CD4-positive, alpha-beta T cell (primary cell): ENCODE results near the gene KDM2B. TPM values are rescaled to one million over a fixed set of nuclear protein-coding genes. Genes with fewer than 3 reads are reported as not detected.

ENCODE experiments used
- ATAC-seq: fragments of 200-7000 bp; cut with Tn5 transposase; one replicate; pipeline ENCODE4 v1.10.0; 2022; ENCODE audit warnings: mild to moderate bottlenecking; ENCODE audit not compliant: poor library complexity
- CTCF ChIA-PET: fragments of 350-600 bp; sonication (Branson Sonifier 250); formaldehyde crosslinking; loops from one replicate; lab custom pipeline; 2021; ENCODE audit warnings: antibody characterized with exemption, inconsistent platforms; lab: Charles Lee
- POLR2A ChIA-PET: fragments of 350-600 bp; sonication (Branson Sonifier 250); formaldehyde crosslinking; loops from one replicate; lab custom pipeline; 2021; ENCODE audit warnings: antibody characterized with exemption, inconsistent platforms; lab: Charles Lee
- DNase-seq, 14 experiments: peaks; one replicate each; pipeline ENCODE4 v3.0.0-alpha.2; 2013 to 2020; ENCODE audit warnings: mixed read lengths in 2 of 14
- H3K27ac ChIP-seq, 2 donors: one replicate each; pipeline versions ENCODE4 v1.5.1 to v1.7.0; 2013; ENCODE audit warnings: low read length in 2 of 2, low read depth in 1 of 2, mild to moderate bottlenecking in 1 of 2
- H3K27me3 ChIP-seq, 2 experiments: 1 replicate in 1 of 2; 2 replicates in 1 of 2; pipeline versions ENCODE4 v1.6.1 to v1.7.0; 2013; ENCODE audit warnings: low read length in 2 of 2, control low read depth in 1 of 2, mild to moderate bottlenecking in 1 of 2, moderate library complexity in 1 of 2; ENCODE audit not compliant: insufficient read depth in 2 of 2, control insufficient read depth in 1 of 2
- H3K36me3 ChIP-seq: one replicate; pipeline ENCODE4 v1.6.1; 2013; ENCODE audit warnings: low read length, control low read depth; ENCODE audit not compliant: insufficient read depth
- H3K4me1 ChIP-seq: one replicate; pipeline ENCODE4 v1.6.1; 2013; ENCODE audit warnings: low read length, control low read depth; ENCODE audit not compliant: insufficient read depth
- H3K4me3 ChIP-seq: one replicate; pipeline ENCODE4 v1.5.1; 2013; ENCODE audit warnings: mild to moderate bottlenecking, low read length, moderate library complexity
- H3K9me3 ChIP-seq, 2 experiments: 1 replicate in 1 of 2; 2 replicates in 1 of 2; pipeline versions ENCODE4 v1.6.1 to v1.7.0; 2013; ENCODE audit warnings: low read length in 2 of 2, mild to moderate bottlenecking in 2 of 2, control low read depth in 1 of 2, moderate library complexity in 1 of 2; ENCODE audit not compliant: control insufficient read depth in 1 of 2, insufficient read depth in 1 of 2
- H3K27ac Mint-ChIP-seq: one replicate; pipeline ENCODE4 v1.8.0; 2020; ENCODE audit warnings: mixed read lengths
- H3K27me3 Mint-ChIP-seq: one replicate; pipeline ENCODE4 v1.8.0; 2021; ENCODE audit warnings: mixed read lengths
- H3K36me3 Mint-ChIP-seq: one replicate; pipeline ENCODE4 v1.8.0; 2021; ENCODE audit warnings: low read depth, mixed read lengths
- H3K4me1 Mint-ChIP-seq: one replicate; pipeline ENCODE4 v1.8.0; 2021; ENCODE audit warnings: low read depth, mixed read lengths
- H3K4me3 Mint-ChIP-seq: one replicate; pipeline ENCODE4 v1.8.0; 2020; ENCODE audit warnings: mild to moderate bottlenecking, mixed read lengths
- H3K9me3 Mint-ChIP-seq: one replicate; pipeline ENCODE4 v1.8.0; 2020; ENCODE audit warnings: mixed read lengths
- intact Hi-C, 2 experiments: fragments of 100-400 bp; cut with DNase I in 1 of 2; cut with micrococcal nuclease in 1 of 2; formaldehyde crosslinking; loops; one replicate each; pipeline versions ENCODE4 v1.15.1 to v1.9.0; 2023 to 2025; cut with DNase I, micrococcal nuclease
- total RNA-seq, 174 experiments: library from RNA in 2 of 174; stranded (reverse) in 2 of 174; gene quantifications; one replicate each; pipeline ENCODE4 v1.2.3 and lab custom pipeline; 2021 to 2026
- TF ChIP-seq, protein P1 (sequence below): fragments of 200-600 bp; IDR thresholded peaks from one replicate; pipeline ENCODE4 v1.8.0; 2022; ENCODE audit warnings: antibody characterized with exemption, mild to moderate bottlenecking

Gene KDM2B
- total RNA-seq, 2 experiments from 2014 or later: 60.4 to 62.6 TPM

DNA sequence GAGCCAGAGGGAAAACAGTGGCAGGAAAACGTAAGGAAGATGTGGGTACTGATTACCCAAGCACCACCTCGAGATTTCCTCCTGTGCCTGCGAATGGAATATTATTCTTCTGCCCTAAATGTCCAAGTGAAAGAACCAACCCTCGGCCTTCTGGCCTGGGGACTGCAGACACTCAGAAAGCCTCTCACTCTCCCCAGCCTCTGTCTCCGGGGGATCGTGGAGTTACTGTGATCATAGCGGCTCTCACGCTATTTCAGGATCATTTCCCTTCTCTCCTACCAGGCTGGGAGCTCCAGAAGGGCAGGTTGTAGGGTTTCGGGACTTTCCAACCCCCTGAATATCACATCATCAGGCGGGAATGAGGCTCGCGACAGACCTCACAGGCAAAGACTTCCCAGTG, 68.9 kb downstream of the KDM2B start:
- Histone ChIP-seq H3K27ac (no peak overlapping the region), H3K9me3 (no peaks in the 10 kb centered on the region), H3K4me1 (peaks cover 11% of the 10 kb centered on the region), H3K27me3 (no peaks in the 10 kb centered on the region), H3K4me3 (no peak overlapping the region), H3K36me3 (peaks cover 47% of the 10 kb centered on the region)
- Mint-ChIP-seq H3K27me3 (no peaks in the 10 kb centered on the region), H3K36me3 (peaks cover 56% of the 10 kb centered on the region), H3K4me1 (peaks cover 6% of the 10 kb centered on the region), H3K4me3 (no peak overlapping the region), H3K27ac (no peak overlapping the region), H3K9me3 (no peaks in the 10 kb centered on the region)
- ChIA-PET POLR2A (no interaction called here), CTCF (no interaction called here)
- TF ChIP-seq, protein P1, sequence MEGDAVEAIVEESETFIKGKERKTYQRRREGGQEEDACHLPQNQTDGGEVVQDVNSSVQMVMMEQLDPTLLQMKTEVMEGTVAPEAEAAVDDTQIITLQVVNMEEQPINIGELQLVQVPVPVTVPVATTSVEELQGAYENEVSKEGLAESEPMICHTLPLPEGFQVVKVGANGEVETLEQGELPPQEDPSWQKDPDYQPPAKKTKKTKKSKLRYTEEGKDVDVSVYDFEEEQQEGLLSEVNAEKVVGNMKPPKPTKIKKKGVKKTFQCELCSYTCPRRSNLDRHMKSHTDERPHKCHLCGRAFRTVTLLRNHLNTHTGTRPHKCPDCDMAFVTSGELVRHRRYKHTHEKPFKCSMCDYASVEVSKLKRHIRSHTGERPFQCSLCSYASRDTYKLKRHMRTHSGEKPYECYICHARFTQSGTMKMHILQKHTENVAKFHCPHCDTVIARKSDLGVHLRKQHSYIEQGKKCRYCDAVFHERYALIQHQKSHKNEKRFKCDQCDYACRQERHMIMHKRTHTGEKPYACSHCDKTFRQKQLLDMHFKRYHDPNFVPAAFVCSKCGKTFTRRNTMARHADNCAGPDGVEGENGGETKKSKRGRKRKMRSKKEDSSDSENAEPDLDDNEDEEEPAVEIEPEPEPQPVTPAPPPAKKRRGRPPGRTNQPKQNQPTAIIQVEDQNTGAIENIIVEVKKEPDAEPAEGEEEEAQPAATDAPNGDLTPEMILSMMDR: no peak
- no peak for DNase-seq
- intact Hi-C loops: no loop called here
- ATAC-seq: no peak

DNA sequence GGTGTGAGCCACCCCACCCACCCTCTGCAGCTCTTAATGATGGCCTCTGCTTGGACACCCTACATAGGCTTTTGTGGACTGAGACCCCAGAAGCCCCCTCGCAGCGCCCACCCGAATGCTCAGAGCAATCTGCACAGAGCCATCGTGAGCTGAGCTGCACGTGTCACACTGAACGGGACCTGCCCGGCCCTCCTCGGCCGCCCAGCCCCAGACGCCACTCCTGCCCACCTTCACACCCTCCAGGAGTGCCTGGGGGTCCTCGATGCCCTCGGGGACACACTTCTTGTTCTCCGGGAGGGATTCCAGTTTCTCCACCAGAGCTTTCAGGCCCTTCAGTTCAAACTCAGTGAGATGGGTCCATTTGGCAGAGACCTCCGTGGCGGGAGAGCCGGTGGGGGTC, 71.5 kb downstream of the KDM2B start:
- peak in 1 of 14 experiments; percentile 11 for DNase-seq
- Mint-ChIP-seq H3K27me3 (no peaks in the 10 kb centered on the region), H3K4me1 (peaks cover 9% of the 10 kb centered on the region), H3K9me3 (no peaks in the 10 kb centered on the region), H3K27ac (no peak overlapping the region), H3K4me3 (no peak overlapping the region), H3K36me3 (peaks cover 63% of the 10 kb centered on the region)
- intact Hi-C loops: loop anchor here in 1 of 2 experiments (10.0 kb wide), 1 partner anchor 65 kb away; no protein-coding TSS in a partner anchor
- POLR2A ChIA-PET: no interaction called here
- ATAC-seq: no peak
- Histone ChIP-seq H3K4me3 (no peak overlapping the region), H3K36me3 (peaks cover 37% of the 10 kb centered on the region), H3K27ac (no peak overlapping the region), H3K4me1 (peaks cover 5% of the 10 kb centered on the region), H3K9me3 (no peaks in the 10 kb centered on the region), H3K27me3 (no peaks in the 10 kb centered on the region)
- CTCF ChIA-PET: no interaction called here
- TF ChIP-seq, protein P1: no peak

DNA sequence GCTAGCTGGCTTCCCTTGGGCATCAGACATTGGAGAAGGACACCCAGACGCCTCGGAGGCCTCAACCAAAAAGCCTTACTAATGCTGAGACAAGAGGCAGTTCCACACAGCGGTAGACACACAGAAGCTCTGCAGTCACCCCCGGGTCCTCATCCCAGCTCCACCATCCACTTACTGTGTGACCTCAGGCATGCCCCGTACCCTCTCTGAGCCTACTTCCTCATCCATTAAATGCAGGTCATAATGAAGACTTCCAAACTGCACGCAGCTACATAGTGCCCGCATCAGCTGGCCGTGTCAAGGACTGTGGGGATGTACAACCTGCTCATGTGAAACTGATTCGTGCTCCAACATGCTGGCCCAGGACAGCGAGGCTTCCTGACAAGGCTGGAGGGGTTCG, 72.3 kb downstream of the KDM2B start:
- Histone ChIP-seq H3K4me1 (no peaks in the 10 kb centered on the region), H3K27me3 (no peaks in the 10 kb centered on the region), H3K4me3 (no peak overlapping the region), H3K36me3 (peaks cover 44% of the 10 kb centered on the region), H3K27ac (no peak overlapping the region), H3K9me3 (no peaks in the 10 kb centered on the region)
- peaks cover 69% of the 10 kb centered on the region for H3K36me3 Mint-ChIP-seq
- ATAC-seq (no peak), DNase-seq (no peak)
- ChIA-PET POLR2A (interaction anchor here (0.6 kb wide), 1 partner anchor 293 kb away, joined by 3 read pairs; no protein-coding TSS in a partner anchor), CTCF (interaction anchor here (1.1 to 1.2 kb wide), 2 partner anchors 9 to 119 kb away, joined by 3 read pairs; no protein-coding TSS in a partner anchor)
- peaks cover 4% of the 10 kb centered on the region for H3K4me1 Mint-ChIP-seq
- H3K27me3 Mint-ChIP-seq: no peaks in the 10 kb centered on the region
- TF ChIP-seq, protein P1: no peak
- H3K27ac Mint-ChIP-seq: no peak overlapping the region
- H3K9me3 Mint-ChIP-seq: no peaks in the 10 kb centered on the region
- intact Hi-C loops: loop anchor here in 1 of 2 experiments (10.0 kb wide), 1 partner anchor 66 kb away; no protein-coding TSS in a partner anchor
- H3K4me3 Mint-ChIP-seq: no peak overlapping the region
